ENCODE results near the gene SLC47A1. TPM values are rescaled to one million over a fixed set of nuclear protein-coding genes. Genes with fewer than 3 reads are reported as not detected.
"Not testable (repeated sequence)": the region's sequence is repeated elsewhere in the genome, so short reads cannot be mapped to it uniquely, and the experiment has no call there.

SLC47A1 gene, protein sequence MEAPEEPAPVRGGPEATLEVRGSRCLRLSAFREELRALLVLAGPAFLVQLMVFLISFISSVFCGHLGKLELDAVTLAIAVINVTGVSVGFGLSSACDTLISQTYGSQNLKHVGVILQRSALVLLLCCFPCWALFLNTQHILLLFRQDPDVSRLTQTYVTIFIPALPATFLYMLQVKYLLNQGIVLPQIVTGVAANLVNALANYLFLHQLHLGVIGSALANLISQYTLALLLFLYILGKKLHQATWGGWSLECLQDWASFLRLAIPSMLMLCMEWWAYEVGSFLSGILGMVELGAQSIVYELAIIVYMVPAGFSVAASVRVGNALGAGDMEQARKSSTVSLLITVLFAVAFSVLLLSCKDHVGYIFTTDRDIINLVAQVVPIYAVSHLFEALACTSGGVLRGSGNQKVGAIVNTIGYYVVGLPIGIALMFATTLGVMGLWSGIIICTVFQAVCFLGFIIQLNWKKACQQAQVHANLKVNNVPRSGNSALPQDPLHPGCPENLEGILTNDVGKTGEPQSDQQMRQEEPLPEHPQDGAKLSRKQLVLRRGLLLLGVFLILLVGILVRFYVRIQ
- total RNA-seq, result not detected in 2 replicates

DNA sequence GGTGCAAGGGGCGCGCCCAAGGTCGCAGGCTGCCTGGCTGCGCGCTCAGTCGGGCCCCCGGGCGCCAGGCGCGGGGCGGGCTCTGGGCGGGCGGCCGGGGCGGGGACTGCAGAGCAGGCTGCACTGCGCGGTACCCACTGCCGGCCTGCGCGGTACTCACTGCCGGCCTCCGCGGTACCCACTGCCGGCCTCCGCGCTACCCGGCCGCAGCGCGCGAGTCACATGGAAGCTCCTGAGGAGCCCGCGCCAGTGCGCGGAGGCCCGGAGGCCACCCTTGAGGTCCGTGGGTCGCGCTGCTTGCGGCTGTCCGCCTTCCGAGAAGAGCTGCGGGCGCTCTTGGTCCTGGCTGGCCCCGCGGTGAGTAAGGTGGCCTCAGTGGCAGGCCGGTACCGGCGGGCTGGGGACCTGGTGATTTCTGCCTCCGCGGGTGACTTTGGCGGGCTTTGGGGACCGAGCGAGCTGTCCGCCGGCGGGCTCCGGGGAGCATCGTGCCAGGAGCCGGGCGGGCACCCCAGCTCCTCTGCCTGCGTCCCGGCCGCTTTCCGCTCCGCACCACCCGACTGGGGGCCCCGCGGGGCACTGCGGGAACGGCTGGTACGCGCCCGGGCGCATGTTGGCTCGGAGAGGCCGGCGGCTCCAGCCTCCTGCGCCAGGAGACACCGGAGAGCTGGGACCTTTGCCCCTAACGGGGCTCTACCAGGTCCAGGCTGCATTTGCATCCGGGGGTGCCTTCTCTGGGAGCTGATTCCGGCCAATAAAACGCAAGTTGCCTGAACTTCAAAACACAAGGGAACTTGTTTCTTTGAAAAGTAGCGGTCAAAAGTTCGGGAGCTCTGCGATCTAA, at the start of gene SLC47A1:
TSS of gene SLC47A1 (plus strand) at position 137 of the 844 bp plus-strand sequence. CDS start at position 223, 86 bp downstream.
- intact Hi-C loops (cut with micrococcal nuclease), result no loop called here

- intact Hi-C loops (cut with micrococcal nuclease), result no loop called here
These were observed 47.8 kb upstream of the SLC47A1 start for GRCh38 chr17:19485800-19486340.

DNA sequence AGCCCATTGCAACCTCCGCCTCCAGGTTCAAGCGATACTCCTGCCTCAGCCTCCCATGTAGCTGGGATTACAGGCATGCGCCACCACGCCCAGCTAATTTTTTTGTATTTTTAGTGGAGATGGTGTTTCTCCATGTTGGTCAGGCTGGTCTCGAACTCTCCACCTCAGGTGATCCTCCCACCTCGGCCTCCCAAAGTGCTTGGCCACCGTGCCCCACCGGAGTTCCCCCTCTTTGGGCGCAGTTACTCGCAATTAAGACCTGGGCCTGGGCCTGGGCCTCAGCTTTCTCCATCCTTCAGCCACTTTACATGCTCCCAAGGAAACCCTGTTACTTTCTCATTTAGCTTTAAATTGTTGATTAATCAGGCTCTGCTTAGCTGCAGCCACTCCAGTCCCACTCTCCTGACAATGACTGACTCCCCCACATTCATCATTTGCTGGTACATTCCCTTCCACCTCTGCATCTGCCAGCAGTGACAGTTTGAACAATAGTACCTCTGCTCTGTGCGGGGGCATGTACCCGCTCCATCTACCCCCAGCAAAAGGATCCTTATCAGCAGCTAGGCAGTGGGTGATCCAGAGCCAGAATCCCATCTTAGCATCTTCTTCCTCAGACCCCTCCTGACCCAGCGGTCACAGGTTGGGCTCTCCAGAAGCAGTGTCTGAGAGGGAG, 47.2 kb upstream of the SLC47A1 start:
- intact Hi-C loops (cut with micrococcal nuclease), result no loop called here

DNA sequence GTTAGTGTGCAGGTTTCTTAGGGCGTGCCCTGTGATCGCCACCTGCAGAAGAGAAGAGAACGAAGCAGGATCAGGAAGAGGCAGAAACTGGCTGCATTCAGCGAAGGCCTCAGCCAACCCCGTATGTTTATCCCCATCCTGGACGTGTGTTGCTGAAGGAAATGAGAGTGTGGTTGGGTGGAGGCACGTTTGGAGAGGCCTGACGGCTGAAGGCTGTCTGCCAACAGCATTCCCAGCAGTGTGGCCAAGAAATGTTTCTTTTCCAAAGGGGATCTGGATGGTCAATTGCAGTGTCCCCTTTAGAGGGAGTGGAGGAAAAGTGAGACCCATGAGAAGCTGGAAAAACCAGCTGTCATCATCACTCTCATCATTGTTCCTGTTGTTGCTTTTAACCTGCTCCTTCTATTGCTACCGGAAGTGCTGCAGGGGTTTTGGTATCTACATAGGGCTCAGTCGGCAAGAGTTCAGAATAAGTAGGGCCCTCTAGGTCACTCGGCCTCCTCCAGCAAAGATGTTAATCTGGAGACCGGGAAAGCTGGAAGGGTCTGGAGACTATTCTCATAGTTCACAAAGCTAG, 46.5 kb upstream of the SLC47A1 start:
- intact Hi-C loops (cut with micrococcal nuclease), result no loop called here

DNA sequence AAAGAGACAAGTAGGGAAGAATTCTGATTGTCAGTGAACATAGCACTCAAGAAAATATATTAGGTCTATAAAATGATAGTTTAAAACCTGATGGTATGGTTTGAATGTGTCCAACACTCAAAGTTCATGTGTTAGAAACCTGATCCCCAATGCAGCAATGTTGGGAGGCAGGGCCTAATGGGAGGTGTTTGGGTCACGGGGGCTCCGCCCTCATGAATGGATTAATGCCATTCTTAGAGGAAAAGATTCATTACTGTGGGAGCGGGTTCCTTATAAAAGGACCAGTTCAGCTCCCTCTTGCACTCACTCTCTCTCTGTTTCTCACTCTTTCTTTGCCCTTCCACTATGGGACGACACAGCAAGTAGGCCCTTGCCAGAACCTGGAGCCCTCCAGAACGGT, 41.5 kb upstream of the SLC47A1 start:
- intact Hi-C loops (cut with micrococcal nuclease), result no loop called here

DNA sequence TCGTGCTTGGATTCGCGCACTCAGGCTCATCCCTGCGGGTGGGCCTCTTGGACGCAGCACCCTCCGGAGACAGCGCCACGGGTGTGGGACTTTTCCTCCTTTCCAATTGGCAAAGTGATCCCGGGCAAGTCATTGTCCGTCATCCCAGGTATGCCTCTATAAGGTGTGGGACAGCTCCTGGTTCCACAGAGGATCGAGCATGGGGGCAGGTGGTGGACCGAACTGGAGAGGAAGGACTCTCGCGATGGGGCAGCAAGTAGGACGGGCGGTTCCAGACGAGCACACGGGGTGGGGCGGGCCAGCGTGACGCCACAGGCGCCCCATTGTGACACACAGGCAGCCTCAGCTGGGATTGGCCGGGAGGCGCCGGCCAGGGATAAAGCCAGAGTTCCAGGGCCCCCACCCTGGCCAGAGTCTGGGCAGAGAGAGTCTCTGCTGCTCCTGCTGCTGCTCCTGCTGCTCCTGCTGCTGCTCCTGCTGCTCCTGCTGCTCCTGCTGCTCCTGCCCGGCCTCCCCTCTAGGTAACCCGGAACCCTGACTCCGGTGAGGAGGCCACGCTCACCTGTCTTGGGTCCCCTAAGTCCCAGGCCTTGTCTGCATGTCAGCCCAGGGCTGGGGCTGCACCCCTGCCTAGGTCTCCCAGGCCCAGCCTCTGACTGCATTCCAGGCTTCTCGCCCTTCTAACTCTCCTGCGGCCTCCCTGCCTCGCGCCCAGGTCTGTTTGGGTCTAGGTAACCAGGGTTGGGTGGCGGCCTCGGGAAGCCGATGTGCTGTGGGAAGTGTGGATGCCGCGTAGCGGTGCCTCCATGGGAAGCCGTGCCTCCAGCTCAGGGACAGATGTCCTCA, 38.5 kb upstream of the SLC47A1 start:
- intact Hi-C loops (cut with micrococcal nuclease), result no loop called here

DNA sequence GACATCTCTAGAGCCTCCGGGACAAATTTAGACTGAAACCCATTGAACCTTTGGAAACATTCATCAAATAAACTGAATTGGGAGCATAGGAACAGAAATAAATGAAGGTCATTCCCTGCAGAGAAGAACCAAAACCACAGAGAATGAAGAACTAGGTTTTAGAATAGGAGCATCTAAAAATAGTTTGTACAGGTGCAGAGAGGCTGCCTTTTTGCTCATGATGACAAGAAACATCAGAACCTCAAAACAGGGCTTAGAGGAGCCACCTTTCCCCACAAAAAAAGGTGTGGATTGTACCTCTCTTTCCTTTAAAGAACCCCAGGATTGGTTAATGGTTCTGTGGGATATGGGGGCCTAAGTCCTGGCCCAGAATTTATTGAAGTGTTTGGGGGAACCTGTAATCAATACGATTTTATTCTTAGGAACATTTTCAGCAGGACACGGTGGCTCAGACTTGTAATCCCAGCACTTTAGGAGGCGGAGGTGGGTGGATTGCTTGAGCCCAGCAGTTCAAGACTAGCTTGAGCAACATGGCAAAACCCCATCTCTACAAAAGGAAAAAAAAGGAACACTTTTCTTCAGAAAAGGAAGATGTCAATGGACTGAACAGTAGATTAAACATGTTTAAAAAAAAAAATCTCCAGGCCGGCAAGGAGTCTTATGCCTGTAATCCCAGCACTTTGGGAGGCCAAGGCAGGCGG, 37.7 kb upstream of the SLC47A1 start:
- intact Hi-C loops (cut with micrococcal nuclease), result no loop called here

GRCh38 chr17:19497624-19498023, 36.0 kb upstream of the SLC47A1 start:
- intact Hi-C loops (cut with micrococcal nuclease), result no loop called here

- intact Hi-C loops (cut with micrococcal nuclease), result no loop called here
These were observed 32.4 kb upstream of the SLC47A1 start for GRCh38 chr17:19501219-19501618.

DNA sequence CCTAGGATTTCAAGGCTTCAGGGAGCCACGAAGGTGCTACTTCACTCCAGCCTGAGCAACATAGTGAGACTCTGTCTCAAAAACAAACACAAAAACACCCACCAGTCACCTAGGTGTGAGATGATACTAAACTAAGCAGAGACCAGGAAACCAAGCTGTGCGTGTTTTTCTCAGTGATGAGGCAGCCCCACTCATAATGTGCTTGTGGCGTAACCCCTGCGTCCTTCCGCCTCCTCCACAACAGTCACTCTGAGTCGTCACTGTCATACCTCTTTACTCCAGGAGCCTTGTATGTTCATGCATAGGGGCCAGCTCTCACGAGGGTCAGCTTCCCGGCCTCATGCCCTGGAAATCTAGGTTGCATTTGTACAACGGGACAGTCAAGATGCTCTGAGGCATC, 31.1 kb upstream of the SLC47A1 start:
- intact Hi-C loops (cut with micrococcal nuclease), result no loop called here

DNA sequence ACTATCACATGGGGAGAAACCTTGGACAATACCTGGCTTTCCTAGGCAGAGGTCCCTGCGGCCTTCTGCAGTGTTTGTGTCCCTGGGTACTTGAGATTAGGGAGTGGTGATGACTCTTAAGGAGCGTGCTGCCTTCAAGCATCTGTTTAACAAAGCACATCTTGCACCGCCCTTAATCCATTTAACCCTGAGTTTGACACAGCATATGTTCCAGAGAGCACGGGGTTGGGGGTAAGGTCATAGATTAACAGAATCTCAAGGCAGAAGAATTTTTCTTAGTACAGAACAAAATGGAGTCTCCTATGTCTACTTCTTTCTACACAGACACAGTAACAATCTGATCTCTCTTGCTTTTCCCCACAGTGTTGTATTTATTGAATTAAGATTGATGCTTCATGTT, 28.1 kb upstream of the SLC47A1 start:
- intact Hi-C loops (cut with micrococcal nuclease), result not testable (repeated sequence)

DNA sequence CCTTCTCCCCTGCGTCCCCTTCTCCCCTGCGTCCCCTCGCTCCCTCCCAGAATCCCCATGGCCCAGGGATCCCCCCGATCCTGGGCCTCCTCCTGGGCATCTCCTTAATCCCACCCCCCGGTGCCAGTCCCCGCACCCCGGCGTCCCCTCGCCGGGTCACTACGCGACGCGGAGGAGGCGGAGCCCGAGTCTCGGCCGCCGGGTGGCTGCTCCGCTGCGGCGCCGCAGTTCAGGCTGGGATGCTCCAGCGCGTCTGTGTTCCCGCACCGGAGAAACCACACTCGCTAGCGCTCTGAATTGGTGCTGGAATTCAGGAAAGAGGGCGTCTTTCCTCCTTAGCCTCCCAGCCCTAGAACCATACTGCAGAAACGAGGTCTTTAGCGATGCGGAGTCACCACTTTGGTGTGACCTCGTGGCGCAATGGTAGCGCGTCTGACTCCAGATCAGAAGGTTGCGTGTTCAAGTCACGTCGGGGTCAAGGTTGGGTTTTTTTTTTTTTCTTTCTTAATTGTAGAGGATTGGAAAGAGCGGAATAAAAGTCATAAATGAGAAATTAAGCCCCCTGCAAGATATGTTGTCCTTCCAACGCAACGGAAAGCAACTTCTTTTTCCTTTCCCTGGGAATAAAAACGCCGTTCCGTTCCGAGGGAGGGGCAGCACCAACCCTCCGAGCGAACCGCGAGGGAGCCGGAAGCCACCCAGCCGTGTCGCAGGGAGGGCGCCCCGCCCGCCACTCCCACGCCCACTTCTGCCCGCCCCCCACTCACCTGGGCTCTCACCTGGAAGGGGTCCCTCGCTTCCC, 25.7 kb upstream of the SLC47A1 start:
- intact Hi-C loops (cut with micrococcal nuclease), result loop anchor here (1.0 to 2.0 kb wide), 2 partner anchors 130 to 145 kb away; partner anchors contain the start of genes B9D1 and MAPK7

DNA sequence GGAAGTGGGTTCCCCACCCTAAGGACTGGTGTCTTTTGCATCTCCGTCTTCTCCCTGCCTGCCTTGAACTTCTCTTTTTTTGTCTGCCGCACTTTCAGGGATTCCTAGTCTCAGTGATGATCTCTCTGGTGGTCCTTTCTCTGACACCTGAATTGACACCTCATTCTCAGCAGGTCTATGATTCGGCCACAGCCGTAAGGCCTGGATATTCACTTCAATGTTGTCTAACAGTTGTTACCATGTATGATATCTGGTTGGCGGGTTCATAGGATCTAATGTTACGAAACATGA, 25.1 kb upstream of the SLC47A1 start:
- intact Hi-C loops (cut with micrococcal nuclease), result loop anchor here (1.0 to 2.0 kb wide), 2 partner anchors 130 to 146 kb away; partner anchors contain the start of genes B9D1 and MAPK7

GRCh38 chr17:19509281-19509852, 24.3 kb upstream of the SLC47A1 start:
- intact Hi-C loops (cut with micrococcal nuclease), result loop anchor here (2.0 kb wide), 1 partner anchor 147 kb away; the partner anchor contains the start of gene B9D1

DNA sequence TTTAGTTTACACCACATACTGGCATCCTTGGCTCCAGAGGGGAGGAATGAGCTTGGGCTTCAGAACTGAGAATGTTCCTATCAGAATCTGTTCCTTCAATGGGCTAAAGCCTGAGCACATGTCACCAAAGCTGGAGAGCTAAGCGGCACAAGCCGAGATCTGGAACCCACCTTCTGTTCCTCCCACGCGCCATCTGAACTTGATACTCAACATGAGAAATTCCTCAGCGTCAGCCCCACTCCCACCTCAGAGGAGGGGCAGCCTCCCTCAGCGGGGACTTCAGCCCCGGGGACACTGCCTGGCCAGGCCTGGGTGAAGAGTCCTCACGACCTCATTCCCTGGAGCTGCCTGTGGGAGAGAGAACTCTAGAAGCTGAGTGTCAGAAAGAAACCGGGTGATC, 22.8 kb upstream of the SLC47A1 start:
- intact Hi-C loops (cut with micrococcal nuclease), result no loop called here

DNA sequence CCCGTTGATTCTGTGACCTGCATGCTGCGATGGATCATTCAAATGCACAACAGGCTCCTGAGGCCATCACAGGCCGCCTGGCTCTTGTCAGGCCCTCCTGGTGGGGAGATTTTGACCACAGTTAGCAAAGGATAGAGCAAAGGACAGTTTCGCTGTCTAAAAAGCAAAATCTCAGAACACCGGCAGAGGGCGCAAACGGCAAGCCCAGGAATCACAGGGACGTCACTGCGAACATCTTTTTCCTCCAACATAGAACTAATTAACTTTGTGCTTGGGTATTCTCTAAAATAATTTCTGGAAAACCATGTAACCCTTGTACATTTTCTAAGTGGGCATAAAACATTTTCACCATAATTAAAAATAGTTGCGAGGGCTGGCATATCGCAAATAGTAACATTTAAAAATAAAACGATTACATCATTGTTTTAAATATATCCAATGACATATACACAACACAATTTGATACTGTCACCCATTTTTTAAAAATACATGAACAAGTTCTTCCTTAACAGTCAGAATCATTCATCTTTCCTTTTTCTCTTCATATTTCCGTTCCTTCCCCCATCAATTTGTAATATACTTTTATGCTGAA, 19.7 kb upstream of the SLC47A1 start:
- intact Hi-C loops (cut with micrococcal nuclease), result loop anchor here (1.0 to 2.0 kb wide), 2 partner anchors 135 to 252 kb away; partner anchors contain the start of gene ALDH3A2

DNA sequence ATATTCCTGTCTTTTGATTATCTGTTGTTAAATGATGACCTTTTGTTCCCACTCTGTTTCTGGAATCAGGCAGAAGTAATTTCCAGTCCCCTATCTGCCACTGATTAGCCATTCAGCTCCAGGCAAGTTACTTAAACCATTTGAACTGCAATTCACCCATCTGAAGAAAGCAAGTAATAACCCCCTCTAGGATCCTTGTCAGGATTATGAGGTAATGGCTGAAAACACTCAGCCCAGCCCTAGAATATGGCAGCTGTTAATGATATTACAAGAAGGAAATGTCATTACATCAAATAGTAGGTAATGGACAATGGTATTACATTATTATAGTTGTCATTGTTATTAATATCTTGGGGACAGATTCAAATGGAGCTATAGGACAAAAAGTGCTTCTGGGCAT, 16.0 kb upstream of the SLC47A1 start:
- intact Hi-C loops (cut with micrococcal nuclease), result no loop called here

Measured in T-helper 2 cell treated with Interferon-gamma antibody and Interleukin-4, amounts not matched to agents 100 ng/mL and 5 ng/mL, for 36 hours (primary cell).